ENCODE data around the gene SETX.

SETX gene

DNA sequence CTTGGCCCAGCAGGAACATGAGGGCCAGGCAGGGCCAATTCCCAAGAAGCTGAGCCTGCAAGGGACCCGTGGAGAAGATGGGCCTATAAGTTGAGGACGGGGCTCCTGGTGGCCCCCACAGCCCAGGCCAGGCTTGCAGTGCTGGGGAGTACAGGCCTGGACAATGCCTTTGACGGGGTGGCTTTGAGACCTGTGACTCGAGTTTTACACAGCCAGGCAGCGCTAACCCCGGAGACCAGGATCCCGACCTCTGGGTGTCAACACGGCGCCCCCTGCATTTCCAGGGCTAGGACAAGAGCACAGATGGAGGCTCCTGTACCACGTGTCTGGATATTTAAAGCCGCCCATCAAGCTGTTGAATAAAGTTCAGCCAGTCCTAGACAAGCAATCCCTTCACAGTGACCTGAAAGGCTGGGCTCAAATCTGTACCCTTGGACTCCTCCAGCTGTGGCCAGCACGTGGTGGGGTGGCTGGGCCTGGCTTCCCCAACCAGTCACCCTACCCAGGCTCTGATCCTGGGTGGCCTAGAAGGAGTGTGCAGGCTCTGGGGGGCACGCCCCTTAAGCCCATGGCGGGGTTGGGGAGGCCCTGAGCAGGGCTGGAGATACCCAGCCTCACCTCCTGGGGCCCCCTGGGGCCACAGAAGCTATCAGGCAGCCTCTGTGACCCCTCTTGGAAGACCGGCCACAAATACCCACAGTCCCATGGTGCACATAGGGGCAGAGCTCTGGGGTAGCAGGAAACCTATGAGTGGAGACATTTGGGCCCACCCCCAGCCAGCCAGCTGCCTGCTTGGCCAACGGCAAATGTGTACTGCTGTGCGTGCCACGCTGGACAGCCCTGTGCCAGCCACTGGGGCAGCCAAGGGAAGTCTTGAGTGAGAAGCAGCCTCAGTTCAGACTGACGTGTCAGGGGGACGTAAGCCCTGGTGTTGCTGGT lies 104.2 kb downstream of the SETX start:
- Histone ChIP-seq H3K4me3 (no peak overlapping the region), H4K20me1 (no peaks in the 10 kb centered on the region), H3K4me2 (peak overlapping the region in 3 of 11 experiments; percentile 4 to 36 (median 8); a peak in 1 of 22 replicates), H3K27me3 (0 out of 22 replicates have a peak, but pooled peaks cover 0 to 3% (median 0%) of the 10 kb centered on the region in 11 experiments), H3K36me3 (no peaks in the 10 kb centered on the region), H3K27ac (no peak overlapping the region), H3K9ac (no peak overlapping the region), H3K4me1 (peaks cover 11 to 40% (median 20%) of the 10 kb centered on the region in 10 experiments), H3K9me3 (replicated peaks in 1 of 11) (peaks cover 17 to 22% (median 20%) of the 10 kb centered on the region in 11 experiments; a peak in 21 of 22 replicates)
- TF ChIP-seq Cebpa-rat (IDR thresholded peaks at IDR 0.05) = no peak

DNA sequence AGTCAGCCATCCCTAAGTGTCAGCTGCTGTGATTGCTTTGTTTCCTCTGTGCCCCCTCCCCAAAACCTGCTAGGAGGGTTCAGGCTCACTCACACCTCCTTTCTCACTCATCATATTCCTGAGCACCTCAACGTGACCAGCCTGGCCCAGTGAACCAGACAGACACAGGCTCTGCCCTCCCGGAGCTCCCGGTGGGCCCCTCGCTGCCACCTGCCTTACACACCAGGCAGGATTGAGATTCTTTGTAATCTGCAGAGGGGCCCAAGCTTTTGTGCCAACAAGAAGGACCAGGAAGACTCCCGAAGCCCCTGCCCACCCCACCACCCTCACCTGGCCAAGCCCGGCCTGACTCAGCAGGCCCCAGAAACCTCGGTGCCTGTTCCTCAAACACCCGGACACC lies 105.1 kb downstream of the SETX start:
- Histone ChIP-seq H3K9ac (no peak overlapping the region), H3K9me3 (replicated peaks in 1 of 11) (peaks cover 17 to 22% (median 20%) of the 10 kb centered on the region in 11 experiments; a peak in 21 of 22 replicates), H3K4me1 (peaks cover 19 to 42% (median 26%) of the 10 kb centered on the region in 10 experiments), H3K4me2 (peak overlapping the region in 4 of 11 experiments; percentile 7 to 12 (median 8); a peak in 2 of 22 replicates), H3K36me3 (no peaks in the 10 kb centered on the region), H4K20me1 (no peaks in the 10 kb centered on the region; a peak in 1 of 22 replicates), H3K27me3 (0 out of 22 replicates have a peak, but pooled peaks cover 0 to 3% (median 0%) of the 10 kb centered on the region in 11 experiments), H3K4me3 (no peak overlapping the region), H3K27ac (no peak overlapping the region)
- no peak for TF ChIP-seq Cebpa-rat (IDR thresholded peaks at IDR 0.05)

DNA sequence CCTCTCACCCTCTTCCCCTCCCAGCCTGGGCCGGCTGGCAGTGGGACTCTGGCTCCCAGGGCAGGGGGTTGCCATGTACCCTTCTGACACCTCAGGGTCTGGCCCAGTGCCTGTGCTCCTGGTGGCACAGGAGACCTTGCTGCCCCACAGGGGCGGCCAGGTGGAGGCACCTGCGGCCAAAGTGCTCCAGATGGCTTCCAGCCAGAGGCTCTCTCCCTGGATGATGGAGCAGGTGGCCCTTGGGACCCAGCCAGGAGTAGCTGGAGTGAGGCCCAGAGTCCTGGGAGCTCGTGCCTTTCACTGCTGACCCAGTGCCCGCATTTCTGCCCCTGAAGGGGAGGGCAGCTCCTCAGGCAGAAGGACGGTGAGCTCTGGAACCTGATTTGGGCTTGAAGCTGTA lies 105.7 kb downstream of the SETX start:
- Histone ChIP-seq H3K36me3 (no peaks in the 10 kb centered on the region), H3K4me2 (no peak overlapping the region), H3K9ac (no peak overlapping the region), H4K20me1 (no peaks in the 10 kb centered on the region; a peak in 1 of 22 replicates), H3K4me3 (no peak overlapping the region), H3K27me3 (0 out of 22 replicates have a peak, but pooled peaks cover 0 to 3% (median 0%) of the 10 kb centered on the region in 11 experiments), H3K27ac (no peak overlapping the region), H3K9me3 (replicated peaks in 1 of 11) (peaks cover 17 to 22% (median 20%) of the 10 kb centered on the region in 11 experiments; a peak in 21 of 22 replicates), H3K4me1 (peaks cover 25 to 48% (median 31%) of the 10 kb centered on the region in 10 experiments)
- no peak for TF ChIP-seq Cebpa-rat (IDR thresholded peaks at IDR 0.05)

DNA sequence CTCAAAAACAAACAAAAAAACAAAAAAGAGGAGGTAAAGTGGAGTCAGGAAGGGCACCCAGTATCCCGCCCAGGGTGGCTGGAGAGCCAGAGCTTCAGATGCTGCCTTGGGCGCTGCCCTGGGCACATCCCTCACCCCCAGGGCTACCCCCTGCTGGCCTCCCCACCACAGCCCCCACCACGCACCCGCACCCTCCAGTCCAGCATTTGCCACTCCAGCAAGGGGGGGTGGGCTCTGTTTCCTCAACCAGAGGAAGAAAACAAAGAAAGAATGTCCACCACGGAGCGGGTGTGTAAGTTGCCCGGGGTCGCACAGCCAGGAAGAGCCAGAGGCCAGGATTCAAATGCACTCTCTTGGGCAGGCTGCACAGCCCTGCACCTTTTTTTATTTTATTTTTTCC lies 106.8 kb downstream of the SETX start:
- Histone ChIP-seq H3K4me2 (no peak overlapping the region), H3K4me1 (peaks cover 33 to 60% (median 43%) of the 10 kb centered on the region in 10 experiments), H3K27me3 (0 out of 22 replicates have a peak, but pooled peaks cover 0 to 3% (median 0%) of the 10 kb centered on the region in 11 experiments), H3K36me3 (no peaks in the 10 kb centered on the region), H4K20me1 (no peaks in the 10 kb centered on the region; a peak in 1 of 22 replicates), H3K4me3 (no peak overlapping the region), H3K27ac (no peak overlapping the region), H3K9ac (no peak overlapping the region), H3K9me3 (replicated peaks in 1 of 11) (peaks cover 17 to 22% (median 20%) of the 10 kb centered on the region in 11 experiments; a peak in 21 of 22 replicates)
- TF ChIP-seq Cebpa-rat (IDR thresholded peaks at IDR 0.05) = no peak

DNA sequence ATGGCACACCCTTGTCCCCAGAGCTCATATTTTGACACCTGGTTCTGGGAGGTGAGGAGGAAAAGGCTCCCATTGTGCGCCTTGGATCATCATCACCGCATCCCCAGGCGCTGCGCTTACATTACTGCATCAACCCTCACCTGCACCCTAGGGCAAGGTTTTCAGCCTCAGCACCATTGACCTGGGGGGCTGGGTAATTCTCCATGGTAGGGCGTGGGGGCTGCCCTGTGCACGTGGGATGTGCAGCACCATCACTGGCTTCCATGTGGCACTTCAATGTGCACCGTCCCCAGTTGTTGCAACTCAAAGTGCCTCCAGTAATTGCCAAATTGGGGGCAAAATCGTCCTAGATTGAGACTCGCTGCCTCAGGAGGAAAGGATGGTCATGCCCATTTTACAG lies 109.3 kb downstream of the SETX start:
- Histone ChIP-seq H3K4me1 (peaks cover 41 to 67% (median 54%) of the 10 kb centered on the region in 10 experiments), H4K20me1 (peaks cover 0 to 6% (median 0%) of the 10 kb centered on the region in 11 experiments; a peak in 3 of 22 replicates), H3K9ac (peak overlapping the region in 2 of 11 experiments; percentile 88; a peak in 2 of 22 replicates), H3K4me3 (0 out of 20 replicates have a peak overlapping the region, but pooled peaks of 1 of the 10 experiments have one; percentile 13), H3K27ac (peak overlapping the region in 3 of 11 experiments; percentile 21 to 88 (median 25); a peak in 4 of 22 replicates), H3K36me3 (no peaks in the 10 kb centered on the region), H3K9me3 (replicated peaks in 1 of 11) (peaks cover 0 to 2% (median 0%) of the 10 kb centered on the region in 11 experiments; a peak in 5 of 22 replicates), H3K4me2 (peak overlapping the region; percentile 56 to 100 (median 98); a peak in 21 of 22 replicates), H3K27me3 (0 out of 22 replicates have a peak, but pooled peaks cover 0 to 3% (median 0%) of the 10 kb centered on the region in 11 experiments)
- TF ChIP-seq Cebpa-rat (IDR thresholded peaks at IDR 0.05) = no peak

DNA sequence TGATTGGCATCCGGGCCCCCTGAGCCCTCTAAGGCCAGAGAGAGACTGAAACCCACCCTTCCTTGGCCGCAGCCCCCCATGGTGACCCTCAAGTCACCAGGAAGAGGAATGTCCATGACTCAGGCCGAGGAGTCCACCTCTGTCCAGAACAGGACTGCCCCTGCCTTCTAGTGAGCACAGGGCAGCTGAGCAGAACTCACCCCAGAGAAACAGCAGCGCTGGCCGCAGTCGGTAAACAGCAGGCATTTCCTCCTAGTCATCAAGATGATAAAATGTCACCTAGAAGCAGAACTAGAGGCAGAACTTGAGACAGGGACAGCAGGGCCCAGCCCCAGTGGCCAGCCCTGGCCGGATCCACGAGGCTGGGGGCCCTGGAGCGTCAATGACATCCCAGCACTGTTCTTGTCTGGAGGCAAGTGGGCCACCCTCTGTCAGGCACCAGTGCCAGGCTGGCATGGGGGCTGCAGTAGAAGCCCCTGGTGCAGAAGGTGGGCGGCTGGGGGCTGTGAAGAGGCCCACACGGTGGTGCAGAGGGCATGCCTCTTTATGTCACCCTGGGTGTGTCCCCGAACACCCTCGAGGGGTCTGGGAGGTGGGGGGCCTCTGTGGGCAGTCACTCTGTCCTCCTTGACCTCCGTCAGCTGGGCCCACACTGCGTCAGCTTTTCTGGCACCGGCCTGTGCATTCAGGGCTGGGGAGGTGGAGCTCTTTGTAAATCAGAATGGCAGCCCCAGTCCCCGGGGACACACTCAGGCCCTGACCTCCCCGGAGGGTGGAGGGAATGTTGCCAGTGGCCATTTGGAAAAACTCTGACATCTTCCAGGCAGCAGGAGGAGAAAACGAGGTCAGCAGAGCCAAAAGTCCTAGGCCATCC lies 110.0 kb downstream of the SETX start:
- Histone ChIP-seq H3K36me3 (no peaks in the 10 kb centered on the region), H3K9ac (peak overlapping the region in 6 of 11 experiments; percentile 3 to 88 (median 53); a peak in 9 of 22 replicates), H3K4me3 (no peak overlapping the region), H3K27me3 (0 out of 22 replicates have a peak, but pooled peaks cover 0 to 3% (median 0%) of the 10 kb centered on the region in 11 experiments), H3K9me3 (replicated peaks in 1 of 11) (no peaks in the 10 kb centered on the region), H3K4me2 (peak overlapping the region; percentile 59 to 100 (median 99)), H4K20me1 (peaks cover 0 to 13% (median 0%) of the 10 kb centered on the region in 11 experiments; a peak in 5 of 22 replicates), H3K4me1 (peaks cover 48 to 67% (median 58%) of the 10 kb centered on the region in 10 experiments), H3K27ac (peak overlapping the region in 3 of 11 experiments; percentile 7 to 88 (median 21); a peak in 2 of 22 replicates)
- no peak for TF ChIP-seq Cebpa-rat (IDR thresholded peaks at IDR 0.05)

DNA sequence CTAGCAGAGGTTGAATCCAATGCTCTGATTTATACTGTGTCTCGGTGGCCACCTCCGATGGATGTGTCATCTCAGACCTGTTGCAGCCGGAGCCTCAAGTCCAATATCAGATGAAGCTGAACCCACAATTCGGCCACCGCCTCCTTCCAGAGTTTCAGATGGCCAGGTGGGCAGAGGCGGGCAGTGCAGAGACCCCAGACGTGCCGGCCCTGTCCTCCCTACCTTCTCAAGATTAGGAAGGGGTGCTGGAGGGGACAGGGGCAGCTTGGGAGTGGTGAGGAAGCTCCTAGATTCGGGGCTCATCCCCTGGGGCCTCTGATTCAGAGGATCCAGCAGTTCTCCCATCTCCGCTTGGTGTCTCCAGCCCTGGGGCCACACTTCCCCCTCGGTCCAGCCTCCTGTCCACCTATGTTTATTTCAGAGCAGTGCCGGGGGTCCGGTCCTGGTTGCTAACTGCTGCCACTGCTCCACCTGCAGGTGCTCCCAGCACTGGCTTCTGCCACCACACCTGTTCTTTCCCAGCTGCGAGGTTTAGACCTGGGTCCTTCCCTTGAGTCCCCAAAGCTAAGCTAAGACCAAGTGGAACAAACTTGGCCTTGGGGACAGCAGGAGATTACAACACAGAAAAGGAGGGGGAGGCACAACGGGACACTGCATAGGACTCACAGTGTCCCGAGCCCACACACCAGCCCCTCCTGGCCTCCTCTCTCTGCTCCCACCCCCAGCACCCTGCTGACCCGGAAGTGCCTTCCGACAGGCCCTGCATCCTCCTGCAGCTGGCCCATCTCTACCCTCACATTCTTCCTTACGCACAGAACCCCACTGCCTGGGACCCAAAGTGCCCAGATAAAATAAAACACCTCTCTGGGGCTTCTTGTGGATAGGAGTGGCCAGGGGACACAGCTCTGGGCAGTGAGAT lies 111.4 kb downstream of the SETX start:
- 0 out of 22 replicates have a peak, but pooled peaks cover 0 to 3% (median 0%) of the 10 kb centered on the region in 11 experiments for H3K27me3 ChIP-seq
- H3K4me2 ChIP-seq = peak overlapping the region; percentile 93 to 100 (median 99)
- peak overlapping the region in 7 of 11 experiments; percentile 80 to 92 (median 88); a peak in 13 of 22 replicates for H3K27ac ChIP-seq
- H3K9ac ChIP-seq = peak overlapping the region in 10 of 11 experiments; percentile 83 to 88 (median 87); a peak in 15 of 22 replicates
- TF ChIP-seq Cebpa-rat (IDR thresholded peaks at IDR 0.05) = no peak
- peaks cover 0 to 24% (median 9%) of the 10 kb centered on the region in 11 experiments; a peak in 7 of 22 replicates for H4K20me1 ChIP-seq
- no peaks in the 10 kb centered on the region for H3K36me3 ChIP-seq
- peaks cover 59 to 72% (median 71%) of the 10 kb centered on the region in 10 experiments for H3K4me1 ChIP-seq
- H3K4me3 ChIP-seq = peak overlapping the region in 9 of 10 experiments; percentile 79 to 92 (median 87); a peak in 16 of 20 replicates
- H3K9me3 ChIP-seq (replicated peaks in 1 of 11) = no peaks in the 10 kb centered on the region

Data from BLaER1 treated with 17β-estradiol and CSF1 and Interleukin-3, amounts not matched to agents 10 nM and 100 nM (cell line).